Glutamatergic neuron (in vitro differentiated cells): ENCODE data around the gene GPR108. TPM values are rescaled to one million over a fixed set of nuclear protein-coding genes. Genes with fewer than 3 reads are reported as not detected.

ENCODE experiments used
- DNase-seq: peaks from one replicate; pipeline ENCODE4 v3.0.0; 2022
- H3K27ac Mint-ChIP-seq: one replicate; pipeline ENCODE4 v1.8.0; 2020; ENCODE audit warnings: mild to moderate bottlenecking, mixed read lengths, inconsistent platforms; ENCODE audit not compliant: unreplicated experiment
- H3K27me3 Mint-ChIP-seq: one replicate; pipeline ENCODE4 v1.8.0; 2020; ENCODE audit warnings: mild to moderate bottlenecking, moderate library complexity, mixed read lengths, inconsistent platforms; ENCODE audit not compliant: unreplicated experiment
- H3K36me3 Mint-ChIP-seq: one replicate; pipeline ENCODE4 v1.8.0; 2020; ENCODE audit warnings: mild to moderate bottlenecking, mixed read lengths, inconsistent platforms; ENCODE audit not compliant: unreplicated experiment
- H3K4me1 Mint-ChIP-seq: one replicate; pipeline ENCODE4 v1.8.0; 2020; ENCODE audit warnings: mild to moderate bottlenecking, low read depth, mixed read lengths, inconsistent platforms; ENCODE audit not compliant: unreplicated experiment
- H3K4me3 Mint-ChIP-seq: one replicate; pipeline ENCODE4 v1.8.0; 2020; ENCODE audit warnings: mild to moderate bottlenecking, mixed read lengths, inconsistent platforms; ENCODE audit not compliant: unreplicated experiment
- H3K9me3 Mint-ChIP-seq: one replicate; pipeline ENCODE4 v1.8.0; 2020; ENCODE audit warnings: mild to moderate bottlenecking, moderate library complexity, mixed read lengths, inconsistent platforms; ENCODE audit not compliant: unreplicated experiment
- CTCF ChIP-seq: fragments of 200-600 bp; sonication (generic); IDR thresholded peaks from one replicate; pipeline ENCODE4 v1.5.0; 2021; ENCODE audit not compliant: partially characterized antibody, unreplicated experiment
- total RNA-seq: library from RNA; stranded (reverse); fragmentation: NEBNext Ultra II Directional; extraction: Animal tissue kit (Norgen Biotek cat#: 25700); gene quantifications from one replicate; pipeline ENCODE4 v1.2.1, GENCODE V29; 2021; ENCODE audit not compliant: unreplicated experiment

The GPR108 gene
- total RNA-seq, 1 donor from 2014 or later: 44.2 TPM

DNA sequence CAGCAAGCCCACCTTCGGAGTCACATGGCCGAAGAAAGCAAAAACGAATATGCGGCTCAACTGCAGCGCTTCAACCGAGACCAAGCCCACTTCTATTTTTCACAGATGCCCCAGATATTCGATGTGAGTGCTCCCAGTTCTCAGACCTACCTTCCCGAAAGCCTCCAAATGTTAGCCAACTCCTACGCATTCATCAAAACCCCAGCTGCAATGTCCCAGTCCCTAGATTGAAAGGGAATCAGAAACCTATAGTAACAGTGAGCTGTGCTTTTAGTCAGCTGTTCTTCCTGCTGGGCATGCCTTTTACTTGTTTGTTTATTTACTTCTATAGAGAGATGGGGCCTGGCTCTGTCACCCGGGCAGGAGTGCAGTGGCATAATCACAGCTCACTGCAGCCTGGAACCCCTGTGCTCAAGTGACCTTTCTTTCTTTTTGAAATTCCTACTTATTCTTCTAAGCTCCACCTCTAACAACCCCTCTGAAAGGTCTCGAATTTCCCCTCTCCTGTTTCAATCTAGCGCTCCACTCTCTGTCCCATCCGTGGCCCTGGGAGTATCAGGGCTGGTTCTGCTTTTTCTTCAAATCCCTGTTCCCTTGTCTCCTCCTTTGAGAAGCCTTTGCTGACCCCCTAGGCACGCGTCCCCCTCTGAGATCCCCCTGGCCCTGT, 6.5 kb upstream of the GPR108 start:
- TF ChIP-seq CTCF: no peak
- Mint-ChIP-seq H3K4me1 (peaks cover 9% of the 10 kb centered on the region), H3K4me3 (peak overlapping the region; percentile 2), H3K36me3 (peaks cover 7% of the 10 kb centered on the region), H3K27ac (no peak overlapping the region), H3K9me3 (peaks cover 2% of the 10 kb centered on the region), H3K27me3 (peaks cover 3% of the 10 kb centered on the region)
- no peak for DNase-seq

GRCh38 chr19:6743066-6743465, 5.7 kb upstream of the GPR108 start:
- DNase-seq: no peak
- H3K27me3 Mint-ChIP-seq: peaks cover 6% of the 10 kb centered on the region
- peaks cover 7% of the 10 kb centered on the region for H3K36me3 Mint-ChIP-seq
- H3K4me3 Mint-ChIP-seq: no peak overlapping the region
- peaks cover 10% of the 10 kb centered on the region for H3K9me3 Mint-ChIP-seq
- peaks cover 16% of the 10 kb centered on the region for H3K4me1 Mint-ChIP-seq
- no peak overlapping the region for H3K27ac Mint-ChIP-seq
- TF ChIP-seq CTCF: no peak

GRCh38 chr19:6740589-6741343, 3.4 kb upstream of the GPR108 start:
- H3K27me3 Mint-ChIP-seq: peaks cover 11% of the 10 kb centered on the region
- peaks cover 24% of the 10 kb centered on the region for H3K4me1 Mint-ChIP-seq
- DNase-seq: peak; percentile 39
- H3K27ac Mint-ChIP-seq: no peak overlapping the region
- no peak for TF ChIP-seq CTCF
- H3K36me3 Mint-ChIP-seq: peaks cover 6% of the 10 kb centered on the region
- H3K9me3 Mint-ChIP-seq: peaks cover 17% of the 10 kb centered on the region
- H3K4me3 Mint-ChIP-seq: peak overlapping the region; percentile 75

- Mint-ChIP-seq H3K4me3 (peak overlapping the region; percentile 83), H3K36me3 (no peaks in the 10 kb centered on the region), H3K27ac (no peak overlapping the region), H3K4me1 (peaks cover 19% of the 10 kb centered on the region), H3K27me3 (peaks cover 11% of the 10 kb centered on the region), H3K9me3 (peaks cover 15% of the 10 kb centered on the region)
- no peak for TF ChIP-seq CTCF
- no peak for DNase-seq
Measured at GRCh38 chr19:6739883-6740588, 2.7 kb upstream of the GPR108 start.
